ENCODE measurements around the gene NELL1. TPM values are rescaled to one million over a fixed set of nuclear protein-coding genes. Genes with fewer than 3 reads are reported as not detected.

NELL1 gene
- total RNA-seq, 2 donors from 2014 or later = 1.8 to 10.3 TPM

DNA sequence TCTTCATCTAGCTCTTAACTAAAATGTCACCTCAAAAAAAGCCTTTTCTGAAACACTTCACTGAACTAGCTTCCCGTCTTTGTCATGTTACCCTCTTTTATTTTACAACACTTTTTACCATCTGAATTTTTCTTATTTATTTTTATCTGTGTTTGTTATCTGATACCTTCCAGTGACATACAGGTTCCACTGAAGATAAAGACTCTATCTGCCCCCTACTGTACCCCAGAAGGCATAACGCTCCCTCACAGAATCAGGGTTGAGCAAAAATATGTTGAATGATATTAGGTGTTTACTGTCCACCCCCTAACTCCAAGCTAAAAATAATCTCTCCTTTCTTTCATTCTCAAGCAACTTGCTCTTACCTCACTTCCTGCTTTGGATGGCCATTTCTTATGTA lies 654.2 kb downstream of the NELL1 start:
- no peak for DNase-seq (ENCODE audit: low spot score)
- no peak overlapping the region for H3K4me3 ChIP-seq
- H3K4me1 ChIP-seq (replicated peaks) = no peaks in the 10 kb centered on the region
- intact Hi-C loops (cut with DNase I) = no loop called here
- no peak overlapping the region for H3K27ac ChIP-seq
- H3K36me3 ChIP-seq = no peaks in the 10 kb centered on the region
- no peaks in the 10 kb centered on the region for H3K9me3 ChIP-seq
- WGBS = 63% methylated on average over 2 of the region's 2 CpGs
- H3K27me3 ChIP-seq (replicated peaks; ENCODE audit: insufficient read depth) = no peaks in the 10 kb centered on the region
- TF ChIP-seq, protein P1, sequence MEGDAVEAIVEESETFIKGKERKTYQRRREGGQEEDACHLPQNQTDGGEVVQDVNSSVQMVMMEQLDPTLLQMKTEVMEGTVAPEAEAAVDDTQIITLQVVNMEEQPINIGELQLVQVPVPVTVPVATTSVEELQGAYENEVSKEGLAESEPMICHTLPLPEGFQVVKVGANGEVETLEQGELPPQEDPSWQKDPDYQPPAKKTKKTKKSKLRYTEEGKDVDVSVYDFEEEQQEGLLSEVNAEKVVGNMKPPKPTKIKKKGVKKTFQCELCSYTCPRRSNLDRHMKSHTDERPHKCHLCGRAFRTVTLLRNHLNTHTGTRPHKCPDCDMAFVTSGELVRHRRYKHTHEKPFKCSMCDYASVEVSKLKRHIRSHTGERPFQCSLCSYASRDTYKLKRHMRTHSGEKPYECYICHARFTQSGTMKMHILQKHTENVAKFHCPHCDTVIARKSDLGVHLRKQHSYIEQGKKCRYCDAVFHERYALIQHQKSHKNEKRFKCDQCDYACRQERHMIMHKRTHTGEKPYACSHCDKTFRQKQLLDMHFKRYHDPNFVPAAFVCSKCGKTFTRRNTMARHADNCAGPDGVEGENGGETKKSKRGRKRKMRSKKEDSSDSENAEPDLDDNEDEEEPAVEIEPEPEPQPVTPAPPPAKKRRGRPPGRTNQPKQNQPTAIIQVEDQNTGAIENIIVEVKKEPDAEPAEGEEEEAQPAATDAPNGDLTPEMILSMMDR (IDR thresholded peaks at IDR 0.05) = no peak
- TF ChIP-seq POLR2A (IDR thresholded peaks at IDR 0.05) = no peak
- no peak for TF ChIP-seq POLR2AphosphoS5 (IDR thresholded peaks at IDR 0.05)

DNA sequence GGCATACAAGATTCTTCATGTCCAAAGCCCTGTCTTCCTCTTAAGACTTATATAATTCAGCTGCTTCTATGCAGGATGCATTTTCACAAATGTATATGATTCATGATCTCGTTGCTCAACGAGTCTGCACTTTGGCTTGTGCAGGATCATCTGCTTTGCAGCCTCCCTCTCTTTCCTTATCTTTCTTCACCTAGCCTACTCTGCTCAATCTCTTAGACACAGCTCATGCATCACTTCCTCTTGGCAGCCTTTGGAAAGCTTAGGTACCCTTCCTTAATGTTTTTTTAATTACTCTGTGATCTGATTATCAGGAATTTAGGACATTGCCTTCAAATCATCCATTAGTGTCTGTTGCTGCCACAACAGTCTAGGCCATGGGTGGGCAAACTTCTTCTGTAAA lies 673.8 kb downstream of the NELL1 start:
- 77% methylated on average over 2 of the region's 2 CpGs for WGBS

DNA sequence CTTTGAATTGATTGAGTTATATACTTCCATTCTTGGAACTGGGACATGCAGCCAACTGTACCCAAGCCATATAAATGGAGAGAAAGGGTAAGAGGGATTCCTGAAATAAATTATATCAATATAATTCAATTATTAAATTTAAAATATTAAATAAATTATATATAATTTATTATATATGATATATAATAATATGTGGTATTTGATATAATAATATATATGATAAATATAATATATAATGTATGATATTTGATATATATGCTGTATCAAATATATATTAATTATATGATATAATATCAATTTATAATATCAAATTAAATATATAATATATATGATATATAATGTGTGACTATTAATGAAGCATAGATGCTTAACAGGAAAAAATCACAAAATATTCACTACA lies 677.0 kb downstream of the NELL1 start:
- H3K27ac ChIP-seq = no peak overlapping the region
- no peaks in the 10 kb centered on the region for H3K36me3 ChIP-seq
- DNase-seq (ENCODE audit: low spot score) = no peak
- H3K4me1 ChIP-seq (replicated peaks) = no peaks in the 10 kb centered on the region
- no peak overlapping the region for H3K4me3 ChIP-seq
- no peaks in the 10 kb centered on the region for H3K27me3 ChIP-seq (replicated peaks; ENCODE audit: insufficient read depth)
- H3K9me3 ChIP-seq = no peaks in the 10 kb centered on the region
- TF ChIP-seq POLR2AphosphoS5 (IDR thresholded peaks at IDR 0.05) (no peak), POLR2A (IDR thresholded peaks at IDR 0.05) (no peak)
- TF ChIP-seq, protein P1 (IDR thresholded peaks at IDR 0.05) = no peak
- intact Hi-C loops (cut with DNase I) = no loop called here

More for the DNA sequence above, 673.8 kb downstream of the NELL1 start:
- DNase-seq (ENCODE audit: low spot score) = no peak
- TF ChIP-seq, protein P1 (IDR thresholded peaks at IDR 0.05) = no peak
- no peak for TF ChIP-seq POLR2AphosphoS5 (IDR thresholded peaks at IDR 0.05)
- TF ChIP-seq POLR2A (IDR thresholded peaks at IDR 0.05) = no peak
- H3K36me3 ChIP-seq = no peaks in the 10 kb centered on the region
- H3K27me3 ChIP-seq (replicated peaks; ENCODE audit: insufficient read depth) = no peaks in the 10 kb centered on the region
- no peaks in the 10 kb centered on the region for H3K9me3 ChIP-seq
- intact Hi-C loops (cut with DNase I) = no loop called here
- no peaks in the 10 kb centered on the region for H3K4me1 ChIP-seq (replicated peaks)
- no peak overlapping the region for H3K27ac ChIP-seq
- no peak overlapping the region for H3K4me3 ChIP-seq

DNA sequence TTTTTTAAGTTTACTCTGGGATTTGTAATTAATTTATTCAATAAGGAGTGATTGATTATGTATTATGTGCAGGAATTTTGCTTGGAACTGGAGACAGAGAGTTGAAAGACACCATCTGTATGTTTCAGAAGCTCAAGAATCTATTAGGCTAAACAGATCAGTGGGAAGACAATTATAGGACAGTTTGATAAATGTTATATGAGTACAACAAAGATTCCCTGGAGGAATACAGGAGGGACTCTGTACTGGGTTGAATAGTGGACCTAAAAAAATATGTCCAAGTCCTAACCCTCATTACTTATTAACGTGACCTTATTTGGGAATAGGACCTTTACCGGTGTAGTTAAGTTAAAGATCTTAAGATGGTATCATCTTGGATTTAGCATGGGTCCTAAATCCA lies 681.2 kb downstream of the NELL1 start:
- TF ChIP-seq POLR2AphosphoS5 (IDR thresholded peaks at IDR 0.05) = no peak
- TF ChIP-seq, protein P1 (IDR thresholded peaks at IDR 0.05) = no peak
- TF ChIP-seq POLR2A (IDR thresholded peaks at IDR 0.05) = no peak
- 73% methylated on average over 2 of the region's 2 CpGs for WGBS

DNA sequence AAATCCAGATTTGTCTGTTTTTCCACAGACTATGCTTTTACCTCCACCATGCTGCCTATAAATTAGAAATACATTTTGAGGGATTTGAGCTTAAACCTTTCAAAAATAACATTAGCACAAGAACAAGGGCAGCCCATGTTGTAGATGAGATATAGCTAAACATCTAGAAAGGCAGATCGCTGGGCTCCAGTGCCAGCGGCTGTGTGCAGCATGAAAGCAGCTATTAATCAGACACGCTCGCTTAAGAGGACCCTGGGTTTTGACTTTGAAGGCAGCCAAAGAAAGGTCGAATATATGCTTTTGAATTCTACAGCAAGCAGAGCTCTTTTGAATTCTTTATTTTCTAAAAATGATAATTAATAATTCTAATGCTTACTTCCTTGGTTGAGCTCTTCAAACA lies 684.0 kb downstream of the NELL1 start:
- no peak for DNase-seq (ENCODE audit: low spot score)
- no peaks in the 10 kb centered on the region for H3K36me3 ChIP-seq
- H3K4me3 ChIP-seq = no peak overlapping the region
- intact Hi-C loops (cut with DNase I) = no loop called here
- H3K27me3 ChIP-seq (replicated peaks; ENCODE audit: insufficient read depth) = no peaks in the 10 kb centered on the region
- H3K4me1 ChIP-seq (replicated peaks) = no peaks in the 10 kb centered on the region
- TF ChIP-seq POLR2A (IDR thresholded peaks at IDR 0.05) = no peak
- TF ChIP-seq, protein P1 (IDR thresholded peaks at IDR 0.05) = no peak
- TF ChIP-seq POLR2AphosphoS5 (IDR thresholded peaks at IDR 0.05) = no peak
- H3K27ac ChIP-seq = no peak overlapping the region
- WGBS = 72% methylated on average over 5 of the region's 5 CpGs
- no peaks in the 10 kb centered on the region for H3K9me3 ChIP-seq

More for the DNA sequence above, 681.2 kb downstream of the NELL1 start:
- Histone ChIP-seq H3K27me3 (replicated peaks; ENCODE audit: insufficient read depth) (no peaks in the 10 kb centered on the region), H3K4me3 (no peak overlapping the region), H3K36me3 (no peaks in the 10 kb centered on the region), H3K27ac (no peak overlapping the region), H3K9me3 (no peaks in the 10 kb centered on the region), H3K4me1 (replicated peaks) (no peaks in the 10 kb centered on the region)
- DNase-seq (ENCODE audit: low spot score) = no peak
- intact Hi-C loops (cut with DNase I) = no loop called here

All from prostate gland (tissue), 2 donors.